Measurements from ENCODE around the gene KIF7. TPM values are rescaled to one million over a fixed set of nuclear protein-coding genes. Genes with fewer than 3 reads are reported as not detected.
"Not testable (repeated sequence)": the region's sequence is repeated elsewhere in the genome, so short reads cannot be mapped to it uniquely, and the experiment has no call there.

KIF7 gene
- total and polyA plus RNA-seq, 8 donors = 1.7 to 13.9 (median 3.0) TPM; not detected in 1

- Histone ChIP-seq H3K27me3 (no peaks in the 10 kb centered on the region), H3K4me3 (no peak overlapping the region), H3K36me3 (peaks cover 0 to 6% (median 0%) of the 10 kb centered on the region in 4 donors), H3K27ac (no peak overlapping the region), H3K9me3 (no peaks in the 10 kb centered on the region), H3K4me1 (no peaks in the 10 kb centered on the region)
- TF ChIP-seq EP300 (IDR thresholded peaks at IDR 0.05) (no peak), POLR2AphosphoS5 (IDR thresholded peaks at IDR 0.05) (no peak), POLR2A (IDR thresholded peaks at IDR 0.05) (no peak), CTCF (IDR thresholded peaks at IDR 0.05) (no peak)
- intact Hi-C loops (cut with DNase I; ENCODE audit: low total_unique reads) = no loop called here
- 96 to 98% (median 97%) methylated on average over 4 of the region's 4 CpGs for WGBS, 5 donors
- DNase-seq = no peak
These were observed 62.2 kb downstream of the KIF7 start for GRCh38 chr15:89593018-89593417.

GRCh38 chr15:89591834-89592233, 63.4 kb downstream of the KIF7 start:
- TF ChIP-seq POLR2A (IDR thresholded peaks at IDR 0.05) (no peak), EP300 (IDR thresholded peaks at IDR 0.05) (no peak), POLR2AphosphoS5 (IDR thresholded peaks at IDR 0.05) (no peak), CTCF (IDR thresholded peaks at IDR 0.05) (no peak)
- peaks cover 0 to 6% (median 0%) of the 10 kb centered on the region in 4 donors for H3K36me3 ChIP-seq
- 81 to 85% (median 83%) methylated on average over 5 of the region's 5 CpGs for WGBS, 5 donors

GRCh38 chr15:89587955-89588354, 67.3 kb downstream of the KIF7 start:
- intact Hi-C loops (cut with DNase I; ENCODE audit: low total_unique reads) = no loop called here
- H3K4me3 ChIP-seq = no peak overlapping the region
- 72 to 84% (median 80%) methylated on average over 4 of the region's 4 CpGs for WGBS, 5 donors

More at GRCh38 chr15:89591834-89592233, 63.4 kb downstream of the KIF7 start:
- no peak for DNase-seq
- H3K27me3 ChIP-seq = no peaks in the 10 kb centered on the region
- intact Hi-C loops (cut with DNase I; ENCODE audit: low total_unique reads) = no loop called here
- H3K4me3 ChIP-seq = no peak overlapping the region
- H3K27ac ChIP-seq = no peak overlapping the region
- no peaks in the 10 kb centered on the region for H3K4me1 ChIP-seq
- no peaks in the 10 kb centered on the region for H3K9me3 ChIP-seq

GRCh38 chr15:89586651-89587050, 68.6 kb downstream of the KIF7 start:
- 94 to 100% (median 100%) methylated on average over 2 of the region's 2 CpGs for WGBS, 5 donors
- no peaks in the 10 kb centered on the region for H3K9me3 ChIP-seq
- no peak for DNase-seq
- H3K4me1 ChIP-seq = no peaks in the 10 kb centered on the region
- TF ChIP-seq POLR2A (IDR thresholded peaks at IDR 0.05) = no peak
- TF ChIP-seq EP300 (IDR thresholded peaks at IDR 0.05) = no peak
- H3K27ac ChIP-seq = no peak overlapping the region
- intact Hi-C loops (cut with DNase I; ENCODE audit: low total_unique reads) = no loop called here
- H3K27me3 ChIP-seq = no peaks in the 10 kb centered on the region
- H3K36me3 ChIP-seq = peaks cover 0 to 6% (median 0%) of the 10 kb centered on the region in 4 donors
- no peak overlapping the region for H3K4me3 ChIP-seq

More at GRCh38 chr15:89587955-89588354, 67.3 kb downstream of the KIF7 start:
- Histone ChIP-seq H3K27me3 (no peaks in the 10 kb centered on the region), H3K36me3 (peaks cover 0 to 6% (median 0%) of the 10 kb centered on the region in 4 donors), H3K27ac (no peak overlapping the region), H3K4me1 (no peaks in the 10 kb centered on the region), H3K9me3 (no peaks in the 10 kb centered on the region)
- no peak for DNase-seq
- TF ChIP-seq CTCF (IDR thresholded peaks at IDR 0.05) (no peak), EP300 (IDR thresholded peaks at IDR 0.05) (no peak), POLR2AphosphoS5 (IDR thresholded peaks at IDR 0.05) (no peak), POLR2A (IDR thresholded peaks at IDR 0.05) (no peak)

- H3K9me3 ChIP-seq; intact Hi-C loops (cut with DNase I; ENCODE audit: low total_unique reads); H3K27me3 ChIP-seq; H3K4me3 ChIP-seq; H3K36me3 ChIP-seq; H3K27ac ChIP-seq; DNase-seq: not testable (repeated sequence)
- peaks cover 5 to 19% (median 7%) of the 10 kb centered on the region in 4 donors for H3K4me1 ChIP-seq
- 93 to 100% (median 96%) methylated on average over 2 of the region's 2 CpGs for WGBS, 5 donors
These were observed 74.5 kb downstream of the KIF7 start for GRCh38 chr15:89580747-89581146.

All from stomach (tissue), 9 donors.